A549 (cell line): ENCODE measurements around the gene GLIS1. TPM values are rescaled to one million over a fixed set of nuclear protein-coding genes. Genes with fewer than 3 reads are reported as not detected.
A peak's percentile ranks its signal among the peaks of the same experiment; 100 is the strongest.

ENCODE experiments used
- ATAC-seq, 2 experiments: fragments of 200-7000 bp in 1 of 2; fragments of >200 bp in 1 of 2; cut with Nextera tagmentation in 1 of 2; cut with Tn5 transposase in 1 of 2; 3 replicates each; pipeline versions ENCODE4 v1.8.0 to v1.9.1; 2018 to 2020; ENCODE audit warnings: mild to moderate bottlenecking in 1 of 2, moderate library complexity in 1 of 2
- CTCF ChIA-PET: fragments of 300-600 bp; sonication (Branson Sonifier 250); formaldehyde crosslinking; extraction: SDS; loops from one replicate; lab custom pipeline; 2021; ENCODE audit warnings: antibody characterized with exemption, inconsistent platforms; lab: Yijun Ruan, JAX
- POLR2A ChIA-PET: fragments of 350-600 bp; formaldehyde crosslinking; extraction: SDS; loops from one replicate; lab custom pipeline; 2021; ENCODE audit warnings: antibody characterized with exemption, inconsistent platforms; lab: Yijun Ruan, JAX
- DNase-seq, 2 experiments: peaks; one replicate each; pipeline versions ENCODE4 v3.0.0 to v3.0.0-alpha.2; 2011 to 2016; ENCODE audit warnings: low read depth in 1 of 2, low spot score in 1 of 2
- FAIRE-seq: peaks from 2 replicates; lab custom pipeline; 2011; peaks lifted over from hg19 to GRCh38; lab: Jason Lieb, UNC
- H3K27ac ChIP-seq, 2 experiments: fragments of >200 bp; sonication (Bioruptor Twin); formaldehyde crosslinking; 3 replicates each; pipeline ENCODE4 v1.5.1; 2016 to 2017
- H3K4me1 ChIP-seq: fragments of >200 bp; sonication (Bioruptor Twin); formaldehyde crosslinking; 3 replicates; pipeline ENCODE4 v1.6.1; 2016
- H3K4me2 ChIP-seq: fragments of >200 bp; sonication (Bioruptor Twin); formaldehyde crosslinking; 3 replicates; pipeline ENCODE4 v1.6.1; 2016
- H3K4me3 ChIP-seq: fragments of >200 bp; sonication (Bioruptor Twin); formaldehyde crosslinking; 3 replicates; pipeline ENCODE4 v1.5.1; 2016
- H3K9me3 ChIP-seq: fragments of >200 bp; sonication (Bioruptor Twin); formaldehyde crosslinking; 3 replicates; pipeline ENCODE4 v1.6.1; 2016
- BHLHE40 ChIP-seq: IDR thresholded peaks from 2 replicates; pipeline ENCODE4 v1.6.1; 2012; ENCODE audit warnings: low read depth, low read length, inconsistent platforms
- CEBPB ChIP-seq, 2 experiments: fragments of >200 bp in 1 of 2; sonication (Bioruptor Twin) in 1 of 2; formaldehyde crosslinking in 1 of 2; IDR thresholded peaks; 2 replicates each; pipeline ENCODE4 v1.6.1; 2012 to 2016
- EHF ChIP-seq: fragments of 250-450 bp; sonication (Bioruptor Pico); IDR thresholded peaks from 2 replicates; pipeline ENCODE4 v1.5.0; 2020; ENCODE audit warnings: mild to moderate bottlenecking
- EHMT2 ChIP-seq: fragments of 200-600 bp; sonication (generic); IDR thresholded peaks from 2 replicates; pipeline ENCODE4 v1.6.1; 2016; ENCODE audit warnings: antibody characterized with exemption, low read depth, mild to moderate bottlenecking, moderate library complexity
- FOSB ChIP-seq: fragments of 250-450 bp; sonication (Bioruptor Pico); IDR thresholded peaks from 2 replicates; pipeline ENCODE4 v1.5.0; 2020; ENCODE audit warnings: mild to moderate bottlenecking, moderate library complexity
- GATA3 ChIP-seq: IDR thresholded peaks from 2 replicates; pipeline ENCODE4 v1.6.1; 2012; ENCODE audit warnings: borderline replicate concordance
- HDAC2 ChIP-seq: fragments of 200-600 bp; sonication (generic); IDR thresholded peaks from 2 replicates; pipeline ENCODE4 v1.6.1; 2016
- HOXB5 ChIP-seq: fragments of 250-450 bp; sonication (Bioruptor Pico); IDR thresholded peaks from 2 replicates; pipeline ENCODE4 v1.5.0; 2020; ENCODE audit warnings: mild to moderate bottlenecking, moderate library complexity
- KDM5A ChIP-seq: fragments of 200-600 bp; sonication (generic); IDR thresholded peaks from 2 replicates; pipeline ENCODE4 v1.6.1; 2016; ENCODE audit warnings: antibody characterized with exemption, mild to moderate bottlenecking
- MAFK ChIP-seq: fragments of 450-650 bp; IDR thresholded peaks from 2 replicates; pipeline ENCODE4 v1.6.1; 2014; ENCODE audit not compliant: partially characterized antibody
- MAZ ChIP-seq: fragments of 150-350 bp; IDR thresholded peaks from 2 replicates; pipeline ENCODE4 v1.6.1; 2014; ENCODE audit warnings: antibody characterized with exemption, low read depth, low read length, borderline replicate concordance
- MYC ChIP-seq: IDR thresholded peaks from 2 replicates; pipeline ENCODE4 v1.6.1; 2012; ENCODE audit warnings: mild to moderate bottlenecking, inconsistent platforms, low read length, improper control_type of control experiment, borderline replicate concordance
- NR3C1 ChIP-seq: fragments of >200 bp; sonication (Bioruptor Twin); formaldehyde crosslinking; IDR thresholded peaks from 3 replicates; pipeline ENCODE4 v1.6.1; 2017
- POLR2AphosphoS2 ChIP-seq: conservative IDR thresholded peaks from 2 replicates; pipeline ENCODE4 v1.6.1; 2012; ENCODE audit warnings: low read length, improper control_type of control experiment, inconsistent platforms
- RARB ChIP-seq: fragments of 250-450 bp; sonication (Bioruptor Pico); IDR thresholded peaks from 2 replicates; pipeline ENCODE4 v1.8.0; 2021; ENCODE audit warnings: mild to moderate bottlenecking, moderate library complexity
- RFX5 ChIP-seq: fragments of 450-650 bp; IDR thresholded peaks from 2 replicates; pipeline ENCODE4 v1.7.1; 2014; ENCODE audit warnings: antibody characterized with exemption, mild to moderate bottlenecking, moderate library complexity
- SMC3 ChIP-seq: fragments of >200 bp; sonication (Bioruptor Twin); formaldehyde crosslinking; IDR thresholded peaks from 3 replicates; pipeline ENCODE4 v1.6.1; 2018; ENCODE audit warnings: inconsistent platforms
- ZC3H11A ChIP-seq: fragments of 450-650 bp; IDR thresholded peaks from 2 replicates; pipeline ENCODE4 v1.6.1; 2014; ENCODE audit warnings: antibody characterized with exemption, mild to moderate bottlenecking
- ZFP36 ChIP-seq: fragments of 450-650 bp; IDR thresholded peaks from 2 replicates; pipeline ENCODE4 v1.6.1; 2014; ENCODE audit warnings: borderline replicate concordance; ENCODE audit not compliant: partially characterized antibody
- ZSCAN20 ChIP-seq: fragments of 250-450 bp; sonication (Bioruptor Pico); IDR thresholded peaks from 2 replicates; pipeline ENCODE4 v1.8.0; 2022; ENCODE audit warnings: mild to moderate bottlenecking, moderate library complexity
- WGBS: methylation state at CpG from one replicate; pipeline ENCODE4 v1.1.6; 2017; ENCODE audit errors: missing lambda C conversion rate; 5-methylcytosine and 5-hydroxymethylcytosine counted together
- polyA plus RNA-seq, 4 experiments: library from polyadenylated mRNA; depleted of rRNA in 3 of 4; stranded (reverse); fragments of >200 nt; fragmentation: RNase III in 1 of 4; extraction: RNeasy Plus Mini Kit Qiagen cat#74134 plus additional on column Dnase treatment in 1 of 4; gene quantifications; 2 replicates in 3 of 4; 3 replicates in 1 of 4; pipeline ENCODE4 v1.2.3, GENCODE V29; 2011 to 2017
- TF ChIP-seq, protein P1 (sequence below): IDR thresholded peaks from 2 replicates; pipeline ENCODE4 v1.6.1; 2012

Gene GLIS1
- polyA plus RNA-seq, 2 of the 4 experiments (the other 2 are of a cell fraction) = 0.04 TPM; not detected in 1

DNA sequence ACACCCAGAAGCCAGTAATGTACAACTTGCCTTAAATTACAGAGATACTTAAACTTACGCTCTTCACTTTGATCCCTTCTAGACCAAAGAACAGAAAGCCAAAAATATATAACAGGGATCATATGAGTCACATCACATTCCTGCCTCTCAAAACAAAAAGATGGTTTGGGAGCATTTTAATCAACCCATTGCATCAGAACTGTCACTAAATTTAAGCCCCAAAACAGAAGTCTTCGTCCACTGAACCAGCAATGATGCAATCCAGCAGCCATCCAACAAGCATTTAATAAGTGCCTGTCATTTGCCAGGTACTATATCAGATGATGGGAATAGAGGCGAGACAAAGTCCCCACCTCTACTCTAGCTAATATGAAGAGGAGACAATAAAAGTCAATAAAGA, 42.7 kb upstream of the GLIS1 start:
- no peaks in the 10 kb centered on the region for H3K9me3 ChIP-seq
- no peak for FAIRE-seq
- no peak overlapping the region for H3K27ac ChIP-seq
- H3K4me3 ChIP-seq = no peak overlapping the region
- ATAC-seq = no peak
- WGBS = 92% methylated on average over 3 of the region's 3 CpGs
- CTCF ChIA-PET = interaction anchor here (1.2 kb wide), 1 partner anchor 39 kb away, joined by 3 read pairs; no protein-coding TSS in a partner anchor
- H3K4me2 ChIP-seq = no peak overlapping the region
- no peak for DNase-seq
- POLR2A ChIA-PET = no interaction called here
- no peaks in the 10 kb centered on the region for H3K4me1 ChIP-seq
- no peak for TF ChIP-seq POLR2AphosphoS2
- TF ChIP-seq FOSB = no peak

DNA sequence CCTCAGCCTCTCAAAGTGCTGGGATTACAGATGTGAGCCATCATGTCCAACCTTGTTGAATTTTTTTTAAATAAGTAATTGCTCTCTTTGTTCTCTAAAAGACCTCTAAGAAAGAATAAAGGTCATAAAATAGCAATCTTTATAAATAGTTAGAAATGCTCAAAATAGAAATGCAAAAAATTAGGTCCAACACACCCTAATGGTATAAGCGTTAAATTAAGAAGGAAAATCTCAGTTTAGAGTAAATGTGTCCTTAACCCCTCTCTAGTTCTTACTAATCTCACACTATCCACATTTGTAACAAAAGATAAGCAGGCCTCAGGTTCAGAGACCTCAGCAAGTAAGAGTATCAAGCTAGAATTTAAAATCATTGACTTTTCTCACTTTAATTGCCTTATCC, 38.3 kb upstream of the GLIS1 start:
- TF ChIP-seq ZFP36 (no peak), MAFK (no peak), ZC3H11A (no peak), RFX5 (no peak), HOXB5 (no peak)
- H3K27ac ChIP-seq = no peak overlapping the region
- ATAC-seq (no peak), FAIRE-seq (no peak), DNase-seq (no peak)
- no peak overlapping the region for H3K4me2 ChIP-seq
- no peaks in the 10 kb centered on the region for H3K4me1 ChIP-seq
- ChIA-PET POLR2A (no interaction called here), CTCF (interaction anchor here (1.2 kb wide), 1 partner anchor 23 kb away, joined by 3 read pairs; no protein-coding TSS in a partner anchor)
- no peaks in the 10 kb centered on the region for H3K9me3 ChIP-seq
- no peak overlapping the region for H3K4me3 ChIP-seq
- WGBS = 86% methylated on average over 1 of the region's 1 CpG

DNA sequence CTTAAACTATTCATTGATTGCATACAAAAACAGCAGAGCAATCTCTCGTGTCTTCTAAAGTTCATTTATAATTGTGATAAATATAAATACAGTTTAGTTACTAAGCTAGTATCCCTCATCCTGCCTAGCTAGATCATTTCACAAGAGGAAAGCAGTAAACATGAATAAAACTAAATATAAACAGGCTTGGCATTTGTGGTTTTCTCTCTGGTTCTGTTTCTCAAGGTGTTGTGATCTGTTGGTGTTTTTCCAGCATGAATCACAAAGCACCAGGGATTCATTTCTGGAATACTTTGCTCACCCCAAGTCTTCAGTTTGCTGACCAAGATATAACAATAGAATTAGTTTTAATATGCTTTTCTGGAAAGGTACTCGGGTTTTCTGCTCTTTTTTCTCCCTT, 32.7 kb upstream of the GLIS1 start:
- ATAC-seq (no peak), DNase-seq (no peak), FAIRE-seq (no peak)
- Histone ChIP-seq H3K27ac (no peak overlapping the region), H3K4me2 (no peak overlapping the region), H3K4me3 (no peak overlapping the region), H3K4me1 (no peaks in the 10 kb centered on the region), H3K9me3 (no peaks in the 10 kb centered on the region)
- WGBS = 90% methylated on average over 2 of the region's 2 CpGs
- TF ChIP-seq EHMT2 (no peak), EHF (CRISPR knock-in tag) (no peak), KDM5A (no peak), RARB (CRISPR knock-in tag) (no peak), MAZ (no peak), ZSCAN20 (CRISPR knock-in tag) (no peak)
- TF ChIP-seq, protein P1, sequence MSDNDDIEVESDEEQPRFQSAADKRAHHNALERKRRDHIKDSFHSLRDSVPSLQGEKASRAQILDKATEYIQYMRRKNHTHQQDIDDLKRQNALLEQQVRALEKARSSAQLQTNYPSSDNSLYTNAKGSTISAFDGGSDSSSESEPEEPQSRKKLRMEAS = no peak
- POLR2A ChIA-PET = no interaction called here
- CTCF ChIA-PET = interaction anchor here (0.7 to 1.4 kb wide), 2 partner anchors 15 to 89 kb away, joined by 3 read pairs; no protein-coding TSS in a partner anchor

DNA sequence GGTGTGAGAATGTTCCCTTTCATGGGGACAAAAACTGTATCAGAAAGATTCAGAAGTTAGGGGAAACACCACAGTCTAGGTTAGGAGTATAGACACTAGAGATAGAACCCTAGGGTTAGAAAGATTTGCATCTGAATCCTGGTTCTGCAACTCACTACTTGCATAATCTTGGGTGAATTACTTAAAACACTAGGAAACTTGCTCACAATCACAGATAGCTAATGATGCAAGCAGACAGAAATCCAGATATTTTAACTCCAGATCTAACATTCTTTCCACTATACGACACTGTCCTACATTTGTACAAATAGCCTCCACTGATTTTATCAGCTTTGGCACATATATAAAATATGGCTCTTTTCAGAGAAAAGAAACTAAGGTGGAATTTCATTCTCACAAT, 30.8 kb upstream of the GLIS1 start:
- Histone ChIP-seq H3K4me1 (no peaks in the 10 kb centered on the region), H3K4me2 (no peak overlapping the region), H3K4me3 (no peak overlapping the region), H3K9me3 (no peaks in the 10 kb centered on the region), H3K27ac (no peak overlapping the region)
- TF ChIP-seq GATA3 = no peak
- no peak for TF ChIP-seq NR3C1
- no peak for TF ChIP-seq RARB (CRISPR knock-in tag)
- TF ChIP-seq MAZ = no peak
- no peak for TF ChIP-seq MYC
- no peak for TF ChIP-seq BHLHE40
- TF ChIP-seq HDAC2 = no peak
- no peak for TF ChIP-seq EHF (CRISPR knock-in tag)
- 90% methylated on average over 1 of the region's 1 CpG for WGBS
- FAIRE-seq (no peak), DNase-seq (no peak), ATAC-seq (no peak)
- ChIA-PET CTCF (no interaction called here), POLR2A (no interaction called here)

DNA sequence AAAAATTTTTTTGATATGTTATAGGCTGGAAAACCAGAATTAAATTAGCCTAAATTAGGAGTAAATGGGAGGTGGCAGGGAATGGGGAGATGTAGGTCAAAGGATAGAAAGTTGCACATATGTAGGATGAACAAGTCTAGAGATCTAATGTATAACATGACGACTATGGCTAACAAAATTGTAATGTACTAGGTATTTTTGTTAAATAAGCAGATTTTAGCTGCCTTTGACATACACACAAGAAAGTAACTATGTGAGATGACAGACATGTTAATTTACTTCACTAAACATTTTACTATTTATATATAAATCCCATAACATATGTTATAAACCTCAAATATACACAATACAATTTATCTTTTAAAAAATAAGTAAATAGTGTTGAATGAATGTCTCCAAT, 30.2 kb upstream of the GLIS1 start:
- no peak overlapping the region for H3K4me3 ChIP-seq
- WGBS = 92% methylated on average over 1 of the region's 1 CpG
- ChIA-PET POLR2A (no interaction called here), CTCF (no interaction called here)
- H3K9me3 ChIP-seq = no peaks in the 10 kb centered on the region
- H3K4me1 ChIP-seq = no peaks in the 10 kb centered on the region
- FAIRE-seq (no peak), ATAC-seq (no peak), DNase-seq (no peak)
- peak; percentile 8 for TF ChIP-seq MAFK
- TF ChIP-seq SMC3 = no peak
- no peak for TF ChIP-seq RFX5
- TF ChIP-seq CEBPB (IDR thresholded peaks at IDR 0.05) = no peak
- no peak overlapping the region for H3K4me2 ChIP-seq
- H3K27ac ChIP-seq = no peak overlapping the region
